DMS 273 (cell line): ENCODE data around the gene RIN3.
"Not testable (repeated sequence)": the region's sequence is repeated elsewhere in the genome, so short reads cannot be mapped to it uniquely, and the experiment has no call there.

ENCODE experiments used
- DNase-seq: peaks from one replicate; lab custom pipeline; 2025; ENCODE audit not compliant: unreplicated experiment; lab: John Stamatoyannopoulos, UW

RIN3 gene

DNA sequence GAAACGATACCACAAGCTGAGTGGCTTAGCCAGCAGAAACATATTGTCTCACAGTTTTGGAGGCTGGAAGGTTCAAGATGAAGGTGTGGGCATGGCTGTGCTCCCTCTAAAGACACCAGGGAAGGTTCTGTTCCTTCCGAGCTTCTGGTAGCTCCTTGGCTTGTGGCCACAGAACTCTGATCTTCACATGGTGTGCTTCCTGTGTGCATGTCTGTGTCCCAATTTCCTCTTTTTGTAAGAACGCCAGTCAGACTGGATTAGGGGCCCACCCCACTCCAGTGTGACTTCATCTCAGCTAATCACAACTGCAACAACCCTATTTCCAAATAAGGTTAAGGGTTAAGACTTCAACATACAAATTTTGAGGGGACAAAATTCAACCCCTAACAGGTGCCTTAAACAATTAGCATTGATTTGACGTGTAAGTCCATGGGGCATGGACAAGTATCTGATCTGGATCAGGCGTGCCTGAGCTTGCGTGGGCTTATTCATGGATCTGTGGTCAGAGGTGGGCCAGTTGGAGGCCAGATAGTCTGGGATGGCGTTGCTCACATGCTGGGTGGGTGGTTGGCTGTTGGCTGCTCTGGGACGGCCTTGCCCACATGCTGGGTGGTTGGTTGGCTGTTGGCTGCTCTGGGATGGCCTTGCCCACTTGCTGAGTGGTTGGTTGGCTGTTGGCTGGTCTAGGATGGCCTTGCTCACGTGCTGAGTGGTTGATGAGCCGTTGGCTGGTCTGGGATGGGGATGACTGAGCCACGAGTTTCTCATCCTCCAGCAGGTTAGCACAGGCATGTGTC is 146.4 kb downstream of the RIN3 start:
- DNase-seq: no peak

DNA sequence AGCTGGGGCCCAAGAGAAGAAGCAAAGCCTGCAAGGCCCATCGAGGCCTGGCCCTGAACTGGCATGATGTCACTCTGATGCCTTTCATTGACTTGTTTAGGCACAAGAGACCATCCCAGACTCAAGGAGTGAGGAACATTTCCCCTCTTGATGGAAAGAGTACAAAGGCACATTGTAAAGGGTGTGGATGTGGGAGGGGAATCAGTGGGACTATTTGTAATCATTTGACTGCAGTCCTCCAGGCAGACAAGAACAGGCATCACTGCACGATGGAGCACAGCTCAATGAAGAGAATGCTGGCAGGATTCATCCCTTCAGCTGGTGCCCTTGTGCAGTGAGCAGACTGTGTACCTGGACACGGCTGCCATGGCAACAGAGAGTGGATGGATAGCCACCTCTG is 147.0 kb downstream of the RIN3 start:
- no peak for DNase-seq

DNA sequence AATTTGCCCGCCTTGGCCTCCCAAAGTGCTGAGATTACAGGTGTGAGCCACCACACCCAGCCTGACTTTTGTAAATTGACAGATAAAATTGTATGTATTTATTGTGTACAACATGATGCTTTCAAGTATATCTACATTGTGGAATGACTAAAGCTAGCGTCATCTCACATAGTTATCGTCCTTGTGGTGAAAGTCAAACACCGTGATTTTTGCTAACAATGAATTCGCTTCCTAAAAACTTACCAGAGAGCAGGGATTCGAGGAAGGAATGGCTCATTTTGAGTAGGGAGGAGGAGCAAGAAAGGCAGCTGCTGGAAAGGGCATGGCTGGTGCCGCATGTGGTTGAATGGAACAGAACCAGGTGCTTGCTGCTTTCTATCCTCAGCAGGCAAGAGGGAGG is 149.5 kb downstream of the RIN3 start:
- DNase-seq: no peak

GRCh38 chr14:92665661-92666110 is 152.1 kb downstream of the RIN3 start:
- no peak for DNase-seq

- DNase-seq: no peak
Observed at GRCh38 chr14:92666251-92666650, 152.7 kb downstream of the RIN3 start.

GRCh38 chr14:92668276-92668973 is 154.8 kb downstream of the RIN3 start:
- DNase-seq: no peak

- peak; percentile 94 for DNase-seq
Observed at GRCh38 chr14:92670160-92670559, 156.6 kb downstream of the RIN3 start.

- DNase-seq: no peak
Observed at GRCh38 chr14:92670643-92671366, 157.2 kb downstream of the RIN3 start.

GRCh38 chr14:92673601-92674150 is 160.1 kb downstream of the RIN3 start:
- DNase-seq: no peak

- DNase-seq: no peak
Observed at GRCh38 chr14:92675421-92675820, 161.8 kb downstream of the RIN3 start.

GRCh38 chr14:92675976-92676375 is 162.4 kb downstream of the RIN3 start:
- DNase-seq: no peak

- no peak for DNase-seq
Observed at GRCh38 chr14:92676403-92677086, 163.0 kb downstream of the RIN3 start.

DNA sequence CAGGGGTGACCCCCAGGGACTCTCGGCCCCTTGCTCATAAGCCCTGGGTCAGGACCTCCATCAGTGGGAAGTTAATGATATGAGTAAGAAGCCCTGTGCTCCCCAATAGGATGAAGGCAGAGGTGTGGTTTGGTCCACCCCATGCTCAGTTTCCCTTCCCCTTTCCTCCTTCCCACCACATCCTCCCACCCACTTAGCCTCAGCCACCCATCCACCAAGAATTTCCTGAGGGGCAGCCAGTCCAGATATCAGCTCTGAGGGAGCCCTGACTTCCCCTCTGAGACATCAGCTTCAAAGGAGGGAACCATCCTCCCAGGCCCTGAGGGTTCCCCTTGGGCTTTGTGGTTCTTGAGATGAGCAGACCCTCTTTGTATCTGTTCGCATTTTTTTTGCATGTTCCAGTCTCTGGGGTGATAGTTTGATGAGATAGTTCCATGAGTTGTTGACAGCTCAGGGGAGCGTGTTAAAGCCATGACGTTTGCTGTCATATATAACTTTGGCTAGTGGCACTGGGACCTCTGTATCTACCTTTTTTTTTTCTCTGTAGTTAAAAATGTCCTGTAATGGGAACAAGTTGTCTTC is 163.6 kb downstream of the RIN3 start:
- DNase-seq: no peak

- DNase-seq: no peak
Observed at GRCh38 chr14:92677955-92678354, 164.4 kb downstream of the RIN3 start.

GRCh38 chr14:92678766-92679165 is 165.2 kb downstream of the RIN3 start:
- DNase-seq: no peak

GRCh38 chr14:92679246-92679645 is 165.7 kb downstream of the RIN3 start:
- no peak for DNase-seq

DNA sequence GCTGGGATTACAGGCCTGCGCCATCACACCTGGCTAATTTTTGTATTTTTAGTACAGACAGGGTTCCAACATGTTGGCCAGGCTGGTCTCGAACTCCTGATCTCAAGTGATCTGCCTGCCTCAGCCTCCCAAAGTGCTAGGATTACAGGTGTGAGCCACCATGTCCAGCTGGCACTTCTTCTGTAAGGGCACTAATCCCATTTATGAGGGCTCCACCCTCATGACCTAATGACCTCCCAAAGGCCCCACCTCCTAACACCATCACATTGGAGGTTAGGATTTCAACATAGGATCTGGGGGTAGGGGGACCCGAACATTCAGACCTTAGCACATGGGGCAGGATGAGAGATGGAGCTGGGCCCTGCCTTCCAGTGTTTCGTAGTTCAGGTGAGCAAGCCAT is 166.7 kb downstream of the RIN3 start:
- not testable (repeated sequence) for DNase-seq

DNA sequence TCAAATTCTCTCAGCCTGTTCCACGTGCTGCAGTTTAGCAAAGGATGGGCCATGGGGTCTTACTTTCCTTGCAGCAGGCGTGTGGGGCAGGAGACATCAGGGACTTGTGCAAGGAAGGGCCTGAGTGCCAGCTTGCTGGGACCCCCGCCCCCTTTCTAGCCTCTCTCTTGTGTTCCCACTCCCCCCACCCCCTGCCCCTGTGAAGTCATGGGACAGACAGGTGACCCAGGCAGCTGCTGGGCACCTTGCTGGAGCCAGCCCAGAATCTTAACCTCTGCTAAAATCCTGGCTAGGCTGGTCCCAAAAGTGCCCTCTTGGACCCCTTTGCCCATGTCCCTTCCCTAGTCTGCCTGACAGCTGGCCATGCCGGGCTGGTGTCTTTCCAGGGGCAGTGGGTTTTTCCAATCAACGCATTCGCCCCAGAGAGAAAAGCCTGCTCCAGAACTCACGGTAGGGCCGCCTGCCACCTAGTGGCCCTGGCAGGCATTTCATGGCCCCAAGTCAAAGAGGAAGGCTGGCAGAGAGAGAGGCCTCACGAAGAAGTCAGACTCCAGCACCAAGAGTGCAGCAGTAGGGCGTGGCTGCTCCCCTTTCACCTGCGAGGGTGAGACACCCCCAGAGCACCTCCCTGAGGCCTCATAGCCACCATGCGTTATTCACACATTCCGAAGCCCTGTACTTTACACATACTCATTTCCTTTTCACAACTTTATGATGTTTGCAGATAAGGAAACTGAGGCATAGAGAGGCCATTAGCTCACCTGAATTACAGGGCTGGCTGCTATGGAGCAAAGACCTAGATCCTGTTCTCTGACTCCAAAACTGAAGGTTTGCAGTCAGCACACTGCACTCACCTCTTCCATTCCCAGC is 167.4 kb downstream of the RIN3 start:
- peak; percentile 90 for DNase-seq

DNA sequence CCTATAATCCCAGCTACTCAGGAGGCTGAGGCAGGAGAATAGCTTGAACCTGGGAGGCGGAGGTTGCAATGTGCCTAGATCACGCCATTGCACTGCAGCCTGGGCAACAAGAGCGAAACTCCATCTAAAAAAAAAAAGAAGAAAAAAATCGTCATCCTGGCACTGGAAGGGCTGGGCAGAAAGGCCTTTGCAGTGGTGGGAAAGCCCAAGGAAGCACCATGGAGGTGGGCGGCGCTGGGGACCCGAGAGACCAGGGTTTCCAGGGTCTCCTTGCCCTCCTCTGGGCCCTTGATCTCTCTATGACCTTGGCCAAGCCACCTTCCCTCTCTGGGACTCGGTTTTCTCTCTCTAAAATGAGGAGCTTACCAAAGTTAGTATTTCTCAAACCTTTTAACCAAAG is 169.5 kb downstream of the RIN3 start:
- DNase-seq: no peak
